ENCODE data around the gene TWIST1.

DNA sequence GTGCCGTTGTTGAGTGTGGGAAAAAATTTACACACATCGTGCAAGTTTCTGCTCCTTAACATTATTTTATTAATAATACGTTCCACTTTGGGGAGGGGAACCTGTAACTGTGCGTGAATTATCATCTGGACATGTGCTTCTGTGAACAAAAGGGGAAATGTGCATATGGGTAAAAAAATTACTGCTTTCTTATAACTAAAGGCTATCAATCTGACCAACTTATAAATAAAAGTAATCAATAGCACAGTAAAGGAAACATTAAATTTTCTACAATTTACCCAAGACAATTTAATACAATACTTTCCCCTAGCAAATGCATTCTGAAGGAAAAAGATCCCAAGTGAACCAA lies 4.5 kb downstream of the TWIST1 start:
- no peak for TF ChIP-seq EZH2 (IDR thresholded peaks at IDR 0.05; ENCODE audit: borderline replicate concordance, insufficient read depth, low read length, poor library complexity, severe bottlenecking)
- TF ChIP-seq, protein P1, sequence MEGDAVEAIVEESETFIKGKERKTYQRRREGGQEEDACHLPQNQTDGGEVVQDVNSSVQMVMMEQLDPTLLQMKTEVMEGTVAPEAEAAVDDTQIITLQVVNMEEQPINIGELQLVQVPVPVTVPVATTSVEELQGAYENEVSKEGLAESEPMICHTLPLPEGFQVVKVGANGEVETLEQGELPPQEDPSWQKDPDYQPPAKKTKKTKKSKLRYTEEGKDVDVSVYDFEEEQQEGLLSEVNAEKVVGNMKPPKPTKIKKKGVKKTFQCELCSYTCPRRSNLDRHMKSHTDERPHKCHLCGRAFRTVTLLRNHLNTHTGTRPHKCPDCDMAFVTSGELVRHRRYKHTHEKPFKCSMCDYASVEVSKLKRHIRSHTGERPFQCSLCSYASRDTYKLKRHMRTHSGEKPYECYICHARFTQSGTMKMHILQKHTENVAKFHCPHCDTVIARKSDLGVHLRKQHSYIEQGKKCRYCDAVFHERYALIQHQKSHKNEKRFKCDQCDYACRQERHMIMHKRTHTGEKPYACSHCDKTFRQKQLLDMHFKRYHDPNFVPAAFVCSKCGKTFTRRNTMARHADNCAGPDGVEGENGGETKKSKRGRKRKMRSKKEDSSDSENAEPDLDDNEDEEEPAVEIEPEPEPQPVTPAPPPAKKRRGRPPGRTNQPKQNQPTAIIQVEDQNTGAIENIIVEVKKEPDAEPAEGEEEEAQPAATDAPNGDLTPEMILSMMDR (IDR thresholded peaks at IDR 0.05; ENCODE audit: poor library complexity, severe bottlenecking) = no peak
- no peak for TF ChIP-seq POLR2AphosphoS5 (IDR thresholded peaks at IDR 0.05)
- TF ChIP-seq RAD21 (conservative IDR thresholded peaks at IDR 0.05) = no peak
- TF ChIP-seq EP300 (conservative IDR thresholded peaks at IDR 0.05; ENCODE audit: poor library complexity, severe bottlenecking) = no peak
- TF ChIP-seq, protein P2, sequence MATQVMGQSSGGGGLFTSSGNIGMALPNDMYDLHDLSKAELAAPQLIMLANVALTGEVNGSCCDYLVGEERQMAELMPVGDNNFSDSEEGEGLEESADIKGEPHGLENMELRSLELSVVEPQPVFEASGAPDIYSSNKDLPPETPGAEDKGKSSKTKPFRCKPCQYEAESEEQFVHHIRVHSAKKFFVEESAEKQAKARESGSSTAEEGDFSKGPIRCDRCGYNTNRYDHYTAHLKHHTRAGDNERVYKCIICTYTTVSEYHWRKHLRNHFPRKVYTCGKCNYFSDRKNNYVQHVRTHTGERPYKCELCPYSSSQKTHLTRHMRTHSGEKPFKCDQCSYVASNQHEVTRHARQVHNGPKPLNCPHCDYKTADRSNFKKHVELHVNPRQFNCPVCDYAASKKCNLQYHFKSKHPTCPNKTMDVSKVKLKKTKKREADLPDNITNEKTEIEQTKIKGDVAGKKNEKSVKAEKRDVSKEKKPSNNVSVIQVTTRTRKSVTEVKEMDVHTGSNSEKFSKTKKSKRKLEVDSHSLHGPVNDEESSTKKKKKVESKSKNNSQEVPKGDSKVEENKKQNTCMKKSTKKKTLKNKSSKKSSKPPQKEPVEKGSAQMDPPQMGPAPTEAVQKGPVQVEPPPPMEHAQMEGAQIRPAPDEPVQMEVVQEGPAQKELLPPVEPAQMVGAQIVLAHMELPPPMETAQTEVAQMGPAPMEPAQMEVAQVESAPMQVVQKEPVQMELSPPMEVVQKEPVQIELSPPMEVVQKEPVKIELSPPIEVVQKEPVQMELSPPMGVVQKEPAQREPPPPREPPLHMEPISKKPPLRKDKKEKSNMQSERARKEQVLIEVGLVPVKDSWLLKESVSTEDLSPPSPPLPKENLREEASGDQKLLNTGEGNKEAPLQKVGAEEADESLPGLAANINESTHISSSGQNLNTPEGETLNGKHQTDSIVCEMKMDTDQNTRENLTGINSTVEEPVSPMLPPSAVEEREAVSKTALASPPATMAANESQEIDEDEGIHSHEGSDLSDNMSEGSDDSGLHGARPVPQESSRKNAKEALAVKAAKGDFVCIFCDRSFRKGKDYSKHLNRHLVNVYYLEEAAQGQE (IDR thresholded peaks at IDR 0.05; ENCODE audit: borderline replicate concordance) = no peak

All from neural cell (in vitro differentiated cells).